Transverse colon (tissue), 4 donors: ENCODE data around the gene LGR5. TPM values are rescaled to one million over a fixed set of nuclear protein-coding genes. Genes with fewer than 3 reads are reported as not detected.

ENCODE experiments used
- DNase-seq: peaks from one replicate; pipeline ENCODE4 v3.0.0-alpha.2; 2019
- H3K27ac ChIP-seq, 4 donors: fragments of 200-600 bp; sonication (generic); 2 replicates each; pipeline ENCODE4 v1.5.1; 2016 to 2018; ENCODE audit warnings: inconsistent platforms in 4 of 4
- H3K27me3 ChIP-seq: fragments of 200-600 bp; sonication (generic); 2 replicates; pipeline ENCODE4 v1.5.1; 2017; ENCODE audit warnings: inconsistent platforms
- H3K36me3 ChIP-seq, 4 donors: fragments of 200-600 bp; sonication (generic); 2 replicates each; pipeline ENCODE4 v1.5.1; 2017 to 2019; ENCODE audit warnings: inconsistent platforms in 4 of 4
- H3K4me1 ChIP-seq, 4 donors: fragments of 200-600 bp; sonication (generic); 2 replicates each; pipeline ENCODE4 v1.5.1; 2017 to 2020; ENCODE audit warnings: inconsistent platforms in 4 of 4
- H3K4me3 ChIP-seq, 4 donors: fragments of 200-600 bp; sonication (generic); 1 replicate in 1 of 4; 2 replicates in 3 of 4; pipeline versions ENCODE4 v1.5.1 to v1.6.1; 2017 to 2019; ENCODE audit warnings: inconsistent platforms in 4 of 4
- H3K9me3 ChIP-seq, 2 donors: fragments of 200-600 bp; sonication (generic); 2 replicates each; pipeline ENCODE4 v1.5.1; 2017 to 2019; ENCODE audit warnings: inconsistent platforms in 2 of 2
- EP300 ChIP-seq: sonication (generic); formaldehyde crosslinking; IDR thresholded peaks from one replicate; pipeline ENCODE4 v1.6.1; 2017; ENCODE audit warnings: antibody characterized with exemption, low read depth
- POLR2A ChIP-seq: fragments of 450-650 bp; IDR thresholded peaks from one replicate; pipeline ENCODE4 v1.6.1; 2016; ENCODE audit warnings: antibody characterized with exemption, mild to moderate bottlenecking, moderate library complexity
- POLR2AphosphoS5 ChIP-seq, 3 donors: sonication (generic); formaldehyde crosslinking; IDR thresholded peaks; one replicate each; pipeline ENCODE4 v1.6.1; 2016; ENCODE audit warnings: antibody characterized with exemption in 3 of 3
- WGBS, 2 donors: methylation state at CpG; one replicate each; pipeline ENCODE4 v1.1.5; 2018; ENCODE audit warnings: low coverage in 1 of 2; 5-methylcytosine and 5-hydroxymethylcytosine counted together
- in situ Hi-C, 4 donors: fragments of 200-750 bp; cut with MboI; loops; one replicate each; pipeline versions ENCODE4 v1.15.0 to v1.15.1; 2017; ENCODE audit warnings: low sequenced_read_pairs in 3 of 4, low pct_ligation_motif_present in 1 of 4, low pct_unique_long_range_greater_than_20kb in 1 of 4
- intact Hi-C: fragments of 100-400 bp; cut with DNase I; formaldehyde crosslinking; loops from one replicate; pipeline ENCODE4 v1.15.1; 2023; ENCODE audit warnings: low total_unique reads
- total RNA-seq, 4 donors: library from RNA; depleted of rRNA; stranded (reverse); fragments of >200 nt; gene quantifications; one replicate each; pipeline ENCODE4 v1.1.0, GENCODE V29; 2016
- TF ChIP-seq, protein P1 (sequence below), 5 experiments: fragments of 200-600 bp in 3 of 5; fragments of 450-650 bp in 2 of 5; sonication (generic) in 3 of 5; IDR thresholded peaks; 1 replicate in 2 of 5; 2 replicates in 3 of 5; pipeline ENCODE4 v1.5.1; 2016 to 2017; ENCODE audit warnings: antibody characterized with exemption in 5 of 5, inconsistent platforms in 3 of 5, mild to moderate bottlenecking in 2 of 5, moderate library complexity in 1 of 5

Gene LGR5, protein sequence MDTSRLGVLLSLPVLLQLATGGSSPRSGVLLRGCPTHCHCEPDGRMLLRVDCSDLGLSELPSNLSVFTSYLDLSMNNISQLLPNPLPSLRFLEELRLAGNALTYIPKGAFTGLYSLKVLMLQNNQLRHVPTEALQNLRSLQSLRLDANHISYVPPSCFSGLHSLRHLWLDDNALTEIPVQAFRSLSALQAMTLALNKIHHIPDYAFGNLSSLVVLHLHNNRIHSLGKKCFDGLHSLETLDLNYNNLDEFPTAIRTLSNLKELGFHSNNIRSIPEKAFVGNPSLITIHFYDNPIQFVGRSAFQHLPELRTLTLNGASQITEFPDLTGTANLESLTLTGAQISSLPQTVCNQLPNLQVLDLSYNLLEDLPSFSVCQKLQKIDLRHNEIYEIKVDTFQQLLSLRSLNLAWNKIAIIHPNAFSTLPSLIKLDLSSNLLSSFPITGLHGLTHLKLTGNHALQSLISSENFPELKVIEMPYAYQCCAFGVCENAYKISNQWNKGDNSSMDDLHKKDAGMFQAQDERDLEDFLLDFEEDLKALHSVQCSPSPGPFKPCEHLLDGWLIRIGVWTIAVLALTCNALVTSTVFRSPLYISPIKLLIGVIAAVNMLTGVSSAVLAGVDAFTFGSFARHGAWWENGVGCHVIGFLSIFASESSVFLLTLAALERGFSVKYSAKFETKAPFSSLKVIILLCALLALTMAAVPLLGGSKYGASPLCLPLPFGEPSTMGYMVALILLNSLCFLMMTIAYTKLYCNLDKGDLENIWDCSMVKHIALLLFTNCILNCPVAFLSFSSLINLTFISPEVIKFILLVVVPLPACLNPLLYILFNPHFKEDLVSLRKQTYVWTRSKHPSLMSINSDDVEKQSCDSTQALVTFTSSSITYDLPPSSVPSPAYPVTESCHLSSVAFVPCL
- total RNA-seq: 1 to 10 TPM in 2 of 4 donors, under 1 TPM in 2; 0.37 to 4.8 (median 1.0) TPM

DNA sequence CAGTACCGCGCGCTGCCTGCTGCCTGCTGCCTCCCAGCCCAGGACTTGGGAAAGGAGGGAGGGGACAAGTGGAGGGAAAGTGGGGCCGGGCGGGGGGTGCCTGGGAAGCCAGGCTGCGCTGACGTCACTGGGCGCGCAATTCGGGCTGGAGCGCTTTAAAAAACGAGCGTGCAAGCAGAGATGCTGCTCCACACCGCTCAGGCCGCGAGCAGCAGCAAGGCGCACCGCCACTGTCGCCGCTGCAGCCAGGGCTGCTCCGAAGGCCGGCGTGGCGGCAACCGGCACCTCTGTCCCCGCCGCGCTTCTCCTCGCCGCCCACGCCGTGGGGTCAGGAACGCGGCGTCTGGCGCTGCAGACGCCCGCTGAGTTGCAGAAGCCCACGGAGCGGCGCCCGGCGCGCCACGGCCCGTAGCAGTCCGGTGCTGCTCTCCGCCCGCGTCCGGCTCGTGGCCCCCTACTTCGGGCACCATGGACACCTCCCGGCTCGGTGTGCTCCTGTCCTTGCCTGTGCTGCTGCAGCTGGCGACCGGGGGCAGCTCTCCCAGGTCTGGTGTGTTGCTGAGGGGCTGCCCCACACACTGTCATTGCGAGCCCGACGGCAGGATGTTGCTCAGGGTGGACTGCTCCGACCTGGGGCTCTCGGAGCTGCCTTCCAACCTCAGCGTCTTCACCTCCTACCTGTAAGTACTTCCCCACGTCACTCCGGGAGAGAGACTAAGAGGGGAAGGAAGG is at the start of gene LGR5:
Gene LGR5, plus strand, starts transcription at position 186 of the 732 bp plus-strand sequence. Its CDS starts 283 bp downstream, at position 469.
- TF ChIP-seq, protein P1, sequence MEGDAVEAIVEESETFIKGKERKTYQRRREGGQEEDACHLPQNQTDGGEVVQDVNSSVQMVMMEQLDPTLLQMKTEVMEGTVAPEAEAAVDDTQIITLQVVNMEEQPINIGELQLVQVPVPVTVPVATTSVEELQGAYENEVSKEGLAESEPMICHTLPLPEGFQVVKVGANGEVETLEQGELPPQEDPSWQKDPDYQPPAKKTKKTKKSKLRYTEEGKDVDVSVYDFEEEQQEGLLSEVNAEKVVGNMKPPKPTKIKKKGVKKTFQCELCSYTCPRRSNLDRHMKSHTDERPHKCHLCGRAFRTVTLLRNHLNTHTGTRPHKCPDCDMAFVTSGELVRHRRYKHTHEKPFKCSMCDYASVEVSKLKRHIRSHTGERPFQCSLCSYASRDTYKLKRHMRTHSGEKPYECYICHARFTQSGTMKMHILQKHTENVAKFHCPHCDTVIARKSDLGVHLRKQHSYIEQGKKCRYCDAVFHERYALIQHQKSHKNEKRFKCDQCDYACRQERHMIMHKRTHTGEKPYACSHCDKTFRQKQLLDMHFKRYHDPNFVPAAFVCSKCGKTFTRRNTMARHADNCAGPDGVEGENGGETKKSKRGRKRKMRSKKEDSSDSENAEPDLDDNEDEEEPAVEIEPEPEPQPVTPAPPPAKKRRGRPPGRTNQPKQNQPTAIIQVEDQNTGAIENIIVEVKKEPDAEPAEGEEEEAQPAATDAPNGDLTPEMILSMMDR (IDR thresholded peaks at IDR 0.05): no peak
- TF ChIP-seq EP300 (no peak), POLR2AphosphoS5 (IDR thresholded peaks at IDR 0.05) (no peak), POLR2A (no peak)
- WGBS, 2 donors: 4% methylated on average over 59 of the region's 65 CpGs; no CpG with 5 or more reads in 1 of the 2 donors
- Histone ChIP-seq H3K9me3 (peaks cover 4 to 16% of the 10 kb centered on the region in 2 donors), H3K27ac (peak within 1 kb of the TSS in 3 of 4 donors; percentile 8 to 38 (median 8)), H3K4me3 (peak within 1 kb of the TSS; percentile 18 to 56 (median 41)), H3K4me1 (peaks cover 4 to 21% (median 13%) of the 10 kb centered on the region in 4 donors), H3K36me3 (no peaks in the 10 kb centered on the region), H3K27me3 (peaks cover 69% of the 10 kb centered on the region)
- in situ Hi-C loops (no loop called here), intact Hi-C loops (no loop called here)
- DNase-seq: peak; percentile 65

DNA sequence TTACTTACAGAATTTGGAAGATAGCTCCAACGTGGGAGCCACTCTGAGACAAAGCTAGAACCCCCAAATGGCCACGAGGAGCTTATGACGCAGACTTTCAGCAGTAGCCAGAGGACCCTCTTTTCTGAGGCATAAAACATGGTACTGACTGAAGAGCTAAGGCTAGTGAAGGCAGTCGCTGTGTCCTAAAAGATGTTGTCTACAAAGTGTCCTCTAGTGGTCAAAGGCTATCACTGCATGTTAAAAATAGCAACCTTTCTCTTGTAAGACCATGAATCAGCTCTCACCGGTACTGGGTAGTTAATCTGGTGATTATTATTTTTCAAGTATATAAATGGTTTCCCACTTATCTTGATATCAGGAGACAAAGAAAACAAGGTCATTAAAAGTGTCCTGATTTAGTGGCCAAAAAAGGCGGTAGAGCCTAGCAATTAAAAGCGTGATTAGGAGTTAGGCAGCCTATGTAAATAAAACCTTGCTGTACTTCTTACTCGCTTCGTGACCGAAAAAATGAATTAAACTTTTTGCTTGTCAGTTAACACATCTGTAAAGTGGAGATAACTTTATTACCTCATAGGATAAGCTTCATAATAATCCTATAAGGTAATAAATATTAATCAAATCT is 47.0 kb upstream of the LGR5 start:
- H3K36me3 ChIP-seq: no peaks in the 10 kb centered on the region
- TF ChIP-seq POLR2AphosphoS5 (IDR thresholded peaks at IDR 0.05) (no peak), EP300 (no peak)
- TF ChIP-seq, protein P1 (IDR thresholded peaks at IDR 0.05): peak; percentile 75 to 81 (median 78)
- intact Hi-C loops (no loop called here), in situ Hi-C loops (no loop called here)
- no peaks in the 10 kb centered on the region for H3K27me3 ChIP-seq
- DNase-seq: no peak
- H3K27ac ChIP-seq: no peak overlapping the region
- 27 to 33% methylated on average over 9 to 10 of the region's 10 CpGs for WGBS, 2 donors
- no peaks in the 10 kb centered on the region for H3K9me3 ChIP-seq
- H3K4me3 ChIP-seq: no peak overlapping the region
- peaks cover 0 to 8% (median 0%) of the 10 kb centered on the region in 4 donors for H3K4me1 ChIP-seq

DNA sequence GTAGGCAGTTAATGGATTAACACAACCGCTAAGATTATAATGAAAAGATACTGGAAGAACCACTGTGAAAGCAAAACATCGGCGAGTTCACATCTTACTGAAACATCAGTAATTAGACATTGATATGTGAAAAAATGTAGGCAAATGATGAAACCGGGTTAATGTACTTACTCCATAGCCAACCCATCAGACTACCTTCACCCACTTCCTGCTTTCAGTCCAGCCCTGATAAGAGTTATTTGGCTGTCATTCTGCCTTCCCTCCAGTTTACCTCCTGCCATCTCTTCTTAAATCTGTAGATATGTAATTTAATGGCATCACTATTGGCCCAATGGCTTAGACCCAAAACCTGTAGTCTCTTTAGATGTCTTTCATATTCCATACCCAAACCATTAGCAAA is 46.0 kb upstream of the LGR5 start:
- peaks cover 0 to 8% (median 0%) of the 10 kb centered on the region in 4 donors for H3K4me1 ChIP-seq
- TF ChIP-seq POLR2AphosphoS5 (IDR thresholded peaks at IDR 0.05) (no peak), POLR2A (no peak), EP300 (no peak)
- TF ChIP-seq, protein P1 (IDR thresholded peaks at IDR 0.05): no peak
- no peaks in the 10 kb centered on the region for H3K36me3 ChIP-seq
- DNase-seq: no peak
- 44 to 56% methylated on average over 3 to 4 of the region's 4 CpGs for WGBS, 2 donors
- H3K4me3 ChIP-seq: no peak overlapping the region
- no peak overlapping the region for H3K27ac ChIP-seq
- intact Hi-C loops (no loop called here), in situ Hi-C loops (no loop called here)
- H3K27me3 ChIP-seq: no peaks in the 10 kb centered on the region
- no peaks in the 10 kb centered on the region for H3K9me3 ChIP-seq
